Retinal pigment epithelial cell (primary cell): ENCODE data around the gene SDF2.
"Not testable (repeated sequence)": the region's sequence is repeated elsewhere in the genome, so short reads cannot be mapped to it uniquely, and the experiment has no call there.

Source experiments
- DNase-seq: peaks from one replicate; pipeline ENCODE4 v3.0.0-alpha.2; 2010; ENCODE audit warnings: low read depth
- H3K4me3 ChIP-seq: 2 replicates; pipeline ENCODE4 v1.5.1; 2011; ENCODE audit warnings: mild to moderate bottlenecking, low read length, control low read depth, moderate library complexity
- CTCF ChIP-seq: conservative IDR thresholded peaks from 2 replicates; pipeline ENCODE4 v1.5.1; 2011; ENCODE audit warnings: low read depth, low read length, control low read depth, inconsistent platforms

Gene SDF2

DNA sequence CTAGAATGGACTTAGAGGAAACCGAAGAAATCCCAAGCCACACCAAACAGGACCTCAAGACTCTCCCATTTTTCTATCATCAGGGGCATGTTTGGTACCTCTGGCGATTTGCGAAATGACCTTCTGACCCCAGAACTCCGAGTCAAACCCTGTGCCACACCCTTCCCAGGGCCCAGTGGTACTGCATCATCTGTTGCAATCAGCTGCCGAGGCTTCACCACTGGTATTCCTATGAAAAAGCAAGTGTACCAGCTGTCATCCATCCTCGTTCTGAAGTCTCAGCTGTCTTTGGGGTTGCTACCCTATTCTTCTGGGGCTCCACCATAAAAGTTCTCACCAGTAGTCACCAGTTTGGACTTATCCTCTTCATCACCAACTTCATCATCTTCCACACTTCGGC, 45.4 kb downstream of the SDF2 start:
- H3K4me3 ChIP-seq = no peak overlapping the region
- no peak for DNase-seq
- no peak for TF ChIP-seq CTCF

DNA sequence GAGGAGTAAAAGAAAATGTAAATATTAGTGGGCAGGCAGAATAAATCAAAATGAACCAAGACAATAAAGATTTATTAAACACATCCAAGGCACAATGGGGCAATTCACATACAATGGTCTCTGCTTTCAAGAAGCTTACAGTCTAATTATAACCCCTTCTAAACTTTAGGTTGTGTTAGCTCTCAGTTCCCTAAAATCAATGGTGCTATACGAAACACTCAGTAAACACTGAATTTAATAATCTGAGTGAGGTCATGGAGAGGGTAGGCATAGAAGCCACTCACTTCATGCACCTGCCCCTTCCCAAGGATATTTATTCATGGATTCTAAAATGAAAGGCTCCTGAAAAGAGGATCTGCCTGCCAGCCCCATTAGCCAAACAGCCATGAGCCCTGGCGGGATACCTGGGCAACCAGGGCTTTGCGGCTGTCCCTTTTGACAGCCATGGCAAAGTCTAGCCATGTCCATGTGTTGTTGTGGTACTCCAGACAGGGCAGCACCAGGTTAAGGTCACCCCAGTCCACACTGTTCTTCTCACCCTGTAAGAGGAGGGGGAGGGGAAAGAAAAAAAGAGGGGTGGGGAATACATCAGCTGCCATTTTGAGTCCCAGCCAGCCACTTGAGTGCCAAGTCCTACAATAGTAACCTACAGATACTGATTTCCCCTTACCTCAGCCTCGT, 46.3 kb downstream of the SDF2 start:
- H3K4me3 ChIP-seq = no peak overlapping the region
- TF ChIP-seq CTCF = no peak
- DNase-seq = no peak

GRCh38 chr17:28613931-28614381, 47.8 kb downstream of the SDF2 start, which contains the start of gene RSKR:
Gene RSKR (minus strand): TSS chr17:28614185. CDS start chr17:28614161, 24 bp downstream.
- no peak within 1 kb of the TSS for H3K4me3 ChIP-seq
- no peak for DNase-seq

DNA sequence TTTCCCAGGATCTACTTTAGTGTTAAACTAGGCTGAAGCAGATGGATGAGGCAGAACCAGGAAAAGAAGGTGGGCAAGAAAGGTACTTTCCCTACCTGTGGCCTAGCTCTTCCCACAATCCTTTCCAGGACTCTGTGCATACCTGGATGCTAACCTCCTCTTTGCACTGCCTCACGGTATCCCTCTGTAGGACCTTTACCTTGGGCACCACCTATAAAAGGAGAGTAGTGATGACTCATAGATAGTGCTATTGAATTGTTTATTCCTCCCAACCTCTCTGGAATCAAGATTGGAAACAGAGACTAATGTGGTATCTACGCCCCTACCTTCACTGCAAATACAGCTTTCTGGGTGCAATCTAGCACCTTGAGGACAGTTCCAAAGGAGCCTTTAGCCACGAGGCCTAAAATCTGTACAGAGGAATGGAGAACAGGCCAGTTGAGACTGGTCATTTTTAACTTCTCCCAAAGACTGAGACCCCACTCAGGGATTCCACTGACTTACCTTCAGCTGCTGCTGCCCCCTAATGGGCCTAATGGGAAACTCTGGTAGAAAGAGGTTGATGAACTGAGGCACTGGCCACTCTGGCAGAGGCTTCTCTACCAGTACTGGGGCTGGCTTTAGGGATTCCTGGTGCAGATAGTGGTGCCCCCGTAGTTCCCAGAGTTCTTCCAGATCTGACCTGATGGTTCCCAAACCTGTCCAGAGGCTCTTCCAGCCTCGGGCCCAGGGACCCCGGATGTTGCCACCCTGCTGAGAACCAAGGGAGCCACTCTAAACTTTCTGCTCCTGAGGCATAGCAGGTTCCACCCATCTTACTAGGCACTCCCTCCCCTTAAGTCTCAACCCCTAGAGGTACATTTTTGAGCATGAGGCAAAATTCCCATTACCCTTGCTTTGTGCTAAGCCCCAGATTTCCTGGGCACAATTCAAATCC, 48.5 kb downstream of the SDF2 start:
- no peak for DNase-seq
- peak; percentile 85 for TF ChIP-seq CTCF

More at GRCh38 chr17:28613931-28614381, 47.8 kb downstream of the SDF2 start, which contains the start of gene RSKR:
- no peak for TF ChIP-seq CTCF

GRCh38 chr17:28612531-28612930, 49.2 kb downstream of the SDF2 start:
- no peak for TF ChIP-seq CTCF
- no peak for DNase-seq
- no peak overlapping the region for H3K4me3 ChIP-seq

More for the DNA sequence above, 48.5 kb downstream of the SDF2 start:
- no peak overlapping the region for H3K4me3 ChIP-seq

GRCh38 chr17:28610376-28610775, 51.3 kb downstream of the SDF2 start:
- no peak for DNase-seq
- TF ChIP-seq CTCF = no peak
- H3K4me3 ChIP-seq = no peak overlapping the region

DNA sequence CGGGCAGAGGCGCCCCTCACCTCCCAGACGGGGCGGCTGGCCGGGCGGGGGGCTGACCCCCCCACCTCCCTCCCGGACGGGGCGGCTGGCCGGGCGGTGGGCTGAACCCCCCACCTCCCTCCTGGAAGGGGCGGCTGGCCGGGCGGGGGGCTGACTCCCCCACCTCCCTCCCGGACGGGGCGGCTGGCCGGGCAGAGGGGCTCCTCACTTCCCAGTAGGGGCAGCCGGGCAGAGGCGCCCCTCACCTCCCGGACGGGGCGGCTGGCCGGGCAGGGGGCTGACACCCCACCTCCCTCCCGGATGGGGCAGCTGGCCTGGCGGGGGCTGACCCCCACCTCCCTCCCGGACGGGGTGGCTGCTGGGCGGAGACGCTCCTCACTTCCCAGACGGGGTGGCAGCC, 57.7 kb downstream of the SDF2 start:
- not testable (repeated sequence) for DNase-seq, H3K4me3 ChIP-seq
